ENCODE results near the gene DDX51.

GRCh38 chr12:132129007-132129406, 15.1 kb downstream of the DDX51 start:
- TF ChIP-seq ESRRG (CRISPR knock-in tag; IDR thresholded peaks at IDR 0.05) (no peak), ZFP3 (CRISPR knock-in tag; IDR thresholded peaks at IDR 0.05) (no peak), ZC3H10 (CRISPR knock-in tag; IDR thresholded peaks at IDR 0.05) (no peak), TOX (CRISPR knock-in tag; IDR thresholded peaks at IDR 0.05; ENCODE audit: borderline replicate concordance) (no peak), SNAI2 (CRISPR knock-in tag; IDR thresholded peaks at IDR 0.05) (no peak), BACH2 (CRISPR knock-in tag; IDR thresholded peaks at IDR 0.05; ENCODE audit: borderline replicate concordance) (no peak), ZNF565 (CRISPR knock-in tag; conservative IDR thresholded peaks at IDR 0.05; ENCODE audit: low read depth) (no peak), TSHZ2 (CRISPR knock-in tag; IDR thresholded peaks at IDR 0.05) (no peak)
- TF ChIP-seq, protein P1, sequence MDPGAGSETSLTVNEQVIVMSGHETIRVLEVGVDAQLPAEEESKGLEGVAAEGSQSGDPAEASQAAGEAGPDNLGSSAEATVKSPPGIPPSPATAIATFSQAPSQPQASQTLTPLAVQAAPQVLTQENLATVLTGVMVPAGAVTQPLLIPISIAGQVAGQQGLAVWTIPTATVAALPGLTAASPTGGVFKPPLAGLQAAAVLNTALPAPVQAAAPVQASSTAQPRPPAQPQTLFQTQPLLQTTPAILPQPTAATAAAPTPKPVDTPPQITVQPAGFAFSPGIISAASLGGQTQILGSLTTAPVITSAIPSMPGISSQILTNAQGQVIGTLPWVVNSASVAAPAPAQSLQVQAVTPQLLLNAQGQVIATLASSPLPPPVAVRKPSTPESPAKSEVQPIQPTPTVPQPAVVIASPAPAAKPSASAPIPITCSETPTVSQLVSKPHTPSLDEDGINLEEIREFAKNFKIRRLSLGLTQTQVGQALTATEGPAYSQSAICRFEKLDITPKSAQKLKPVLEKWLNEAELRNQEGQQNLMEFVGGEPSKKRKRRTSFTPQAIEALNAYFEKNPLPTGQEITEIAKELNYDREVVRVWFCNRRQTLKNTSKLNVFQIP (CRISPR knock-in tag; IDR thresholded peaks at IDR 0.05; ENCODE audit: borderline replicate concordance, low read depth), result no peak

All from SK-N-SH treated with all-trans-retinoic acid at 6 μM for 48 hours (cell line).